ENCODE data around the gene SMAD6.

- TF ChIP-seq CTCF (IDR thresholded peaks at IDR 0.05) = no peak
- no peak for TF ChIP-seq POLR2AphosphoS5 (IDR thresholded peaks at IDR 0.05)
Measured at GRCh38 chr15:66679061-66679656, 22.9 kb upstream of the SMAD6 start.

Data from prostate gland (tissue), 2 donors.